ENCODE data around the gene THADA.

THADA gene

GRCh38 chr2:43218155-43218701 lies 377.6 kb downstream of the THADA start:
- Histone ChIP-seq H3K27ac (ENCODE audit: poor library complexity, severe bottlenecking) (peak overlapping the region; percentile 97), H3K4me1 (ENCODE audit: insufficient read depth, poor library complexity, severe bottlenecking) (peaks cover 23% of the 10 kb centered on the region), H3K27me3 (ENCODE audit: insufficient read depth, poor library complexity, severe bottlenecking) (no peaks in the 10 kb centered on the region), H3K36me3 (ENCODE audit: low read depth) (peaks cover 15% of the 10 kb centered on the region), H3K4me3 (ENCODE audit: severe bottlenecking) (no peak overlapping the region), H3K9me3 (ENCODE audit: severe bottlenecking) (no peaks in the 10 kb centered on the region)
- no peak for TF ChIP-seq CTCF (IDR thresholded peaks at IDR 0.05; ENCODE audit: poor library complexity, severe bottlenecking)
- ATAC-seq (ENCODE audit: low read depth) (no peak), DNase-seq (ENCODE audit: low spot score) (no peak)

DNA sequence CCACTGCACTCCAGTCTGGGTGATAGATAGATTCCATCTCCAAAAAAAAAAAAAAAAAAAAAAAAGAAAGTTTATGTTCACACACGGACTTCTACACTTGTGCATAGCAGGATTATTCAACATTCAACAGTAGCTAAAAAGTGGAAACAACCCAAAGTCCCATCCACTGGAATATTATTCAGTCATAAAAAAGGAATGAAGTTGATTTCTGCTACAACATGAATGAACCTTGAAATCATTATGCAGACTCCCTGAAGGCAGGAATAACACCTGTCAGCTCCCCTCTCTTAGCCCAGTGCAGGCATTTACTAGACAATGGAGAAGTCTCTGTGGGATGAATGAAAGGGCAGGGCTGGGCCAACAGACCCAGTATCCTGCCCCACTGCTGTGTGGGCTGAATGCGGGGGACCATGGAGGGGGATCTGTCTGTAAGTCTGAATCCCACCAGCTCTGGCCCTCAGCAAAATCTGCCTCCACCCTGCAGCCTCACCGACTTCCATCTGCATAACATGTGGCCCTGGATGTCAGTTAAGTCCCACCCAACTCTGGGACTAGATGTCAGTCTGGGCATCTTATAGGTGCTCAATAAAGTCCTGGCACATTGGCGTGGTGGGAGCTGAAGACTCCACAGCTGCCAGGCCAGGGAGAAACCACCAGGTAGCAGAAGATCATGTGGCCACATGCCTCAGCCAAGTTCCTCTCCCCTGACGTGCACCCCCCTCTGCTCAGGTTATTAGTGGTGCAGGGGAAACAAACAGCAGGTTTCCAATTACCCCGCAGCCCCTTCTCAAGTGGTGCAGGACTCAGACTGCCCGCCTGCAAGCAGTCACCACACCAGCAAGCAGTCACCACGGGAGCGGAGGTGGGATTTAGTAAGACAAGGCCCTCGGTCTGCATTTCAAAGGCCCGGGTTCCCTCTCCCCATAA lies 378.3 kb downstream of the THADA start:
- Histone ChIP-seq H3K27ac (ENCODE audit: poor library complexity, severe bottlenecking) (peak overlapping the region; percentile 97), H3K36me3 (ENCODE audit: low read depth) (peaks cover 8% of the 10 kb centered on the region), H3K27me3 (ENCODE audit: insufficient read depth, poor library complexity, severe bottlenecking) (no peaks in the 10 kb centered on the region), H3K4me1 (ENCODE audit: insufficient read depth, poor library complexity, severe bottlenecking) (peaks cover 23% of the 10 kb centered on the region), H3K4me3 (ENCODE audit: severe bottlenecking) (no peak overlapping the region), H3K9me3 (ENCODE audit: severe bottlenecking) (no peaks in the 10 kb centered on the region)
- no peak for TF ChIP-seq CTCF (IDR thresholded peaks at IDR 0.05; ENCODE audit: poor library complexity, severe bottlenecking)
- no peak for DNase-seq (ENCODE audit: low spot score)
- ATAC-seq (ENCODE audit: low read depth), result no peak

DNA sequence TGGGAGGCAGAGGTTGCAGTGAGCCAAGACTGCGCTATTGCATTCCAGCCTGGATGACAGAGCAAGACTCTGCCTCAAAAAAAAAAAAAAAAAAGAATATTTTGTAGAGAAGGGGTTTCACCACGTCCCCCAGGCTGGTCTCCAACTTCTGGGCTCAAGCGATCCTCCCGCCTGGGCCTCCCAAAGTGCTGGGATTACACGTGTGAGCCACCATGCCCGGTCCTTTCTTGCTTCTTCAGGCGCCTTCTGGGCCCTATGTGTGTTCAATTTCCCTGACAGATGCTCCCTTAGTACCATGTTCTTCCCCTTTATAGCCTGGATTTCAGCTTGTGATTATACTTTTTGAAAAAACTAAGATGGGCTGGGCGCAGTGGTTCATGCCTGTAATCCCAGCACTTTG lies 379.2 kb downstream of the THADA start:
- no peaks in the 10 kb centered on the region for H3K9me3 ChIP-seq (ENCODE audit: severe bottlenecking)
- DNase-seq (ENCODE audit: low spot score), result no peak
- H3K4me1 ChIP-seq (ENCODE audit: insufficient read depth, poor library complexity, severe bottlenecking), result peaks cover 18% of the 10 kb centered on the region
- no peak overlapping the region for H3K4me3 ChIP-seq (ENCODE audit: severe bottlenecking)
- no peak overlapping the region for H3K27ac ChIP-seq (ENCODE audit: poor library complexity, severe bottlenecking)
- H3K36me3 ChIP-seq (ENCODE audit: low read depth), result no peaks in the 10 kb centered on the region
- no peak for TF ChIP-seq CTCF (IDR thresholded peaks at IDR 0.05; ENCODE audit: poor library complexity, severe bottlenecking)
- ATAC-seq (ENCODE audit: low read depth), result no peak
- no peaks in the 10 kb centered on the region for H3K27me3 ChIP-seq (ENCODE audit: insufficient read depth, poor library complexity, severe bottlenecking)

GRCh38 chr2:43215673-43216255 lies 380.1 kb downstream of the THADA start:
- peaks cover 14% of the 10 kb centered on the region for H3K4me1 ChIP-seq (ENCODE audit: insufficient read depth, poor library complexity, severe bottlenecking)

More at GRCh38 chr2:43215673-43216255, 380.1 kb downstream of the THADA start:
- Histone ChIP-seq H3K36me3 (ENCODE audit: low read depth) (no peaks in the 10 kb centered on the region), H3K27ac (ENCODE audit: poor library complexity, severe bottlenecking) (no peak overlapping the region), H3K4me3 (ENCODE audit: severe bottlenecking) (no peak overlapping the region), H3K27me3 (ENCODE audit: insufficient read depth, poor library complexity, severe bottlenecking) (no peaks in the 10 kb centered on the region), H3K9me3 (ENCODE audit: severe bottlenecking) (no peaks in the 10 kb centered on the region)
- no peak for ATAC-seq (ENCODE audit: low read depth)
- no peak for DNase-seq (ENCODE audit: low spot score)
- TF ChIP-seq CTCF (IDR thresholded peaks at IDR 0.05; ENCODE audit: poor library complexity, severe bottlenecking), result no peak

Measured in RWPE2 (cell line).